Astrocyte (in vitro differentiated cells and primary cell): ENCODE measurements around the gene ACSS3. TPM values are rescaled to one million over a fixed set of nuclear protein-coding genes. Genes with fewer than 3 reads are reported as not detected.

Experiments used
- DNase-seq: peaks from one replicate; pipeline ENCODE4 v3.0.0-alpha.2; 2010; ENCODE audit warnings: low read depth
- FAIRE-seq: peaks from 2 replicates; lab custom pipeline; 2011; peaks lifted over from hg19 to GRCh38; lab: Jason Lieb, UNC
- H2AFZ ChIP-seq: 2 replicates; pipeline ENCODE4 v1.6.0; 2012; ENCODE audit warnings: low read depth, low read length, inconsistent platforms
- H3K27ac ChIP-seq: 2 replicates; pipeline ENCODE4 v1.5.1; 2011; ENCODE audit warnings: low read depth, low read length, inconsistent platforms
- H3K27me3 ChIP-seq: 2 replicates; pipeline ENCODE4 v1.6.0; 2011; ENCODE audit warnings: low read length, inconsistent platforms; ENCODE audit not compliant: insufficient read depth
- H3K36me3 ChIP-seq: 2 replicates; pipeline ENCODE4 v1.5.1; 2011; ENCODE audit warnings: low read length, inconsistent platforms; ENCODE audit not compliant: insufficient read depth
- H3K4me1 ChIP-seq: 2 replicates; pipeline ENCODE4 v1.5.1; 2011; ENCODE audit warnings: low read length, inconsistent platforms; ENCODE audit not compliant: insufficient read depth
- H3K4me2 ChIP-seq: 2 replicates; pipeline ENCODE4 v1.6.0; 2012; ENCODE audit warnings: low read length, inconsistent platforms
- H3K4me3 ChIP-seq: 2 replicates; pipeline ENCODE4 v1.5.1; 2011; ENCODE audit warnings: low read depth, mild to moderate bottlenecking, low read length, inconsistent platforms; ENCODE audit not compliant: insufficient read depth
- H3K79me2 ChIP-seq: 2 replicates; pipeline ENCODE4 v1.6.0; 2012; ENCODE audit warnings: mild to moderate bottlenecking, low read length, inconsistent platforms; ENCODE audit not compliant: insufficient read depth
- H3K9ac ChIP-seq: 2 replicates; pipeline ENCODE4 v1.6.0; 2012; ENCODE audit warnings: mild to moderate bottlenecking, low read length, inconsistent platforms
- H3K9me3 ChIP-seq: 2 replicates; pipeline ENCODE4 v1.5.1; 2012; ENCODE audit warnings: low read depth, mild to moderate bottlenecking, low read length, inconsistent platforms; ENCODE audit not compliant: insufficient read depth
- H4K20me1 ChIP-seq: 2 replicates; pipeline ENCODE4 v1.6.0; 2012; ENCODE audit warnings: low read length, inconsistent platforms; ENCODE audit not compliant: insufficient read depth
- H3K27ac Mint-ChIP-seq: one replicate; pipeline ENCODE4 v1.8.0; 2021; ENCODE audit warnings: mild to moderate bottlenecking, mixed read lengths; ENCODE audit not compliant: unreplicated experiment
- H3K27me3 Mint-ChIP-seq: one replicate; pipeline ENCODE4 v1.8.0; 2021; ENCODE audit warnings: low read depth, mixed read lengths; ENCODE audit not compliant: unreplicated experiment
- H3K36me3 Mint-ChIP-seq: one replicate; pipeline ENCODE4 v1.8.0; 2021; ENCODE audit warnings: low read depth, mixed read lengths; ENCODE audit not compliant: unreplicated experiment
- H3K4me1 Mint-ChIP-seq: one replicate; pipeline ENCODE4 v1.8.0; 2021; ENCODE audit warnings: low read depth, mixed read lengths; ENCODE audit not compliant: unreplicated experiment
- H3K4me3 Mint-ChIP-seq: one replicate; pipeline ENCODE4 v1.8.0; 2021; ENCODE audit warnings: mild to moderate bottlenecking, moderate library complexity, mixed read lengths; ENCODE audit not compliant: unreplicated experiment
- H3K9me3 Mint-ChIP-seq: one replicate; pipeline ENCODE4 v1.8.0; 2021; ENCODE audit warnings: mild to moderate bottlenecking, mixed read lengths; ENCODE audit not compliant: unreplicated experiment
- EZH2 ChIP-seq: IDR thresholded peaks from 2 replicates; pipeline ENCODE4 v1.6.1; 2012; ENCODE audit warnings: mild to moderate bottlenecking, low read length, inconsistent platforms; ENCODE audit not compliant: insufficient read depth
- total RNA-seq: library from RNA; stranded (reverse); gene quantifications from 2 replicates; pipeline ENCODE4 v1.2.1, GENCODE V29; 2021
- TF ChIP-seq, protein P1 (sequence below): IDR thresholded peaks from 2 replicates; pipeline ENCODE4 v1.5.1; 2011; ENCODE audit warnings: low read depth, mild to moderate bottlenecking, inconsistent platforms, low read length, moderate library complexity; ENCODE audit not compliant: insufficient read depth

ACSS3 gene
- total RNA-seq, 1 donor from 2014 or later: 13.9 TPM

- FAIRE-seq: no peak
- no peaks in the 10 kb centered on the region for H3K79me2 ChIP-seq
These were observed 5.1 kb downstream of the ACSS3 start for GRCh38 chr12:81083018-81083417.

GRCh38 chr12:81083906-81084513 is 6.1 kb downstream of the ACSS3 start:
- no peaks in the 10 kb centered on the region for H3K36me3 ChIP-seq
- no peaks in the 10 kb centered on the region for H3K79me2 ChIP-seq
- H3K27me3 Mint-ChIP-seq: no peaks in the 10 kb centered on the region
- no peaks in the 10 kb centered on the region for H4K20me1 ChIP-seq
- H3K27ac Mint-ChIP-seq: no peak overlapping the region
- H3K4me2 ChIP-seq: no peak overlapping the region
- no peak for TF ChIP-seq EZH2
- TF ChIP-seq, protein P1, sequence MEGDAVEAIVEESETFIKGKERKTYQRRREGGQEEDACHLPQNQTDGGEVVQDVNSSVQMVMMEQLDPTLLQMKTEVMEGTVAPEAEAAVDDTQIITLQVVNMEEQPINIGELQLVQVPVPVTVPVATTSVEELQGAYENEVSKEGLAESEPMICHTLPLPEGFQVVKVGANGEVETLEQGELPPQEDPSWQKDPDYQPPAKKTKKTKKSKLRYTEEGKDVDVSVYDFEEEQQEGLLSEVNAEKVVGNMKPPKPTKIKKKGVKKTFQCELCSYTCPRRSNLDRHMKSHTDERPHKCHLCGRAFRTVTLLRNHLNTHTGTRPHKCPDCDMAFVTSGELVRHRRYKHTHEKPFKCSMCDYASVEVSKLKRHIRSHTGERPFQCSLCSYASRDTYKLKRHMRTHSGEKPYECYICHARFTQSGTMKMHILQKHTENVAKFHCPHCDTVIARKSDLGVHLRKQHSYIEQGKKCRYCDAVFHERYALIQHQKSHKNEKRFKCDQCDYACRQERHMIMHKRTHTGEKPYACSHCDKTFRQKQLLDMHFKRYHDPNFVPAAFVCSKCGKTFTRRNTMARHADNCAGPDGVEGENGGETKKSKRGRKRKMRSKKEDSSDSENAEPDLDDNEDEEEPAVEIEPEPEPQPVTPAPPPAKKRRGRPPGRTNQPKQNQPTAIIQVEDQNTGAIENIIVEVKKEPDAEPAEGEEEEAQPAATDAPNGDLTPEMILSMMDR: no peak
- H3K4me3 ChIP-seq: no peak overlapping the region
- H3K4me3 Mint-ChIP-seq: no peak overlapping the region
- H3K27ac ChIP-seq: no peak overlapping the region
- no peak overlapping the region for H2AFZ ChIP-seq
- H3K4me1 ChIP-seq: no peaks in the 10 kb centered on the region
- DNase-seq (no peak), FAIRE-seq (no peak)
- H3K9me3 ChIP-seq: no peaks in the 10 kb centered on the region
- no peak overlapping the region for H3K9ac ChIP-seq
- peaks cover 15% of the 10 kb centered on the region for H3K4me1 Mint-ChIP-seq
- no peaks in the 10 kb centered on the region for H3K27me3 ChIP-seq
- no peaks in the 10 kb centered on the region for H3K9me3 Mint-ChIP-seq
- no peaks in the 10 kb centered on the region for H3K36me3 Mint-ChIP-seq

More at GRCh38 chr12:81083018-81083417, 5.1 kb downstream of the ACSS3 start:
- DNase-seq: no peak
- Histone ChIP-seq H3K36me3 (no peaks in the 10 kb centered on the region), H3K4me2 (no peak overlapping the region), H2AFZ (no peak overlapping the region), H3K9ac (no peak overlapping the region), H3K4me1 (no peaks in the 10 kb centered on the region), H4K20me1 (no peaks in the 10 kb centered on the region), H3K27ac (no peak overlapping the region), H3K27me3 (no peaks in the 10 kb centered on the region), H3K4me3 (no peak overlapping the region), H3K9me3 (no peaks in the 10 kb centered on the region)
- Mint-ChIP-seq H3K36me3 (no peaks in the 10 kb centered on the region), H3K4me3 (no peak overlapping the region), H3K27me3 (no peaks in the 10 kb centered on the region), H3K4me1 (peaks cover 19% of the 10 kb centered on the region), H3K9me3 (no peaks in the 10 kb centered on the region), H3K27ac (no peak overlapping the region)
- TF ChIP-seq, protein P1: no peak
- no peak for TF ChIP-seq EZH2

GRCh38 chr12:81084811-81085350 is 7.0 kb downstream of the ACSS3 start:
- FAIRE-seq (no peak), DNase-seq (peak; percentile 18)
- H3K9me3 ChIP-seq: no peaks in the 10 kb centered on the region
- H3K4me3 Mint-ChIP-seq: no peak overlapping the region
- no peaks in the 10 kb centered on the region for H3K36me3 Mint-ChIP-seq
- no peaks in the 10 kb centered on the region for H3K9me3 Mint-ChIP-seq
- no peaks in the 10 kb centered on the region for H3K27me3 ChIP-seq
- H4K20me1 ChIP-seq: no peaks in the 10 kb centered on the region
- H3K4me1 ChIP-seq: no peaks in the 10 kb centered on the region
- no peaks in the 10 kb centered on the region for H3K36me3 ChIP-seq
- no peak overlapping the region for H3K4me2 ChIP-seq
- H2AFZ ChIP-seq: no peak overlapping the region
- no peaks in the 10 kb centered on the region for H3K79me2 ChIP-seq
- no peak overlapping the region for H3K27ac ChIP-seq
- H3K4me3 ChIP-seq: no peak overlapping the region
- no peak overlapping the region for H3K27ac Mint-ChIP-seq
- no peaks in the 10 kb centered on the region for H3K27me3 Mint-ChIP-seq
- peaks cover 13% of the 10 kb centered on the region for H3K4me1 Mint-ChIP-seq
- TF ChIP-seq, protein P1: no peak
- TF ChIP-seq EZH2: no peak
- H3K9ac ChIP-seq: no peak overlapping the region
